Chondrocyte (in vitro differentiated cells): ENCODE data around the gene PRSS57. TPM values are rescaled to one million over a fixed set of nuclear protein-coding genes. Genes with fewer than 3 reads are reported as not detected.

ENCODE experiments used
- DNase-seq: peaks from one replicate; pipeline ENCODE4 v3.0.0; 2021; ENCODE audit warnings: mixed read lengths, low spot score
- H3K27ac Mint-ChIP-seq: one replicate; pipeline ENCODE4 v1.8.0; 2021; ENCODE audit warnings: mild to moderate bottlenecking, moderate library complexity, mixed read lengths; ENCODE audit not compliant: unreplicated experiment
- H3K27me3 Mint-ChIP-seq: 2 replicates; pipeline ENCODE4 v1.8.0; 2021; ENCODE audit warnings: low read depth, mixed read lengths
- H3K36me3 Mint-ChIP-seq: 2 replicates; pipeline ENCODE4 v1.8.0; 2021; ENCODE audit warnings: low read depth, mixed read lengths
- H3K4me1 Mint-ChIP-seq: 2 replicates; pipeline ENCODE4 v1.8.0; 2021; ENCODE audit warnings: low read depth, mild to moderate bottlenecking, mixed read lengths
- H3K4me3 Mint-ChIP-seq: one replicate; pipeline ENCODE4 v1.8.0; 2021; ENCODE audit warnings: mild to moderate bottlenecking, moderate library complexity, mixed read lengths; ENCODE audit not compliant: unreplicated experiment
- H3K9me3 Mint-ChIP-seq: 2 replicates; pipeline ENCODE4 v1.8.0; 2021; ENCODE audit warnings: low read depth, mixed read lengths
- CTCF ChIP-seq: fragments of 200-600 bp; sonication (generic); IDR thresholded peaks from 2 replicates; pipeline ENCODE4 v1.5.0; 2021; ENCODE audit warnings: antibody characterized with exemption, mild to moderate bottlenecking, moderate library complexity
- total RNA-seq: library from RNA; stranded (reverse); gene quantifications from 3 replicates; pipeline ENCODE4 v1.2.1, GENCODE V29; 2021

The PRSS57 gene
- total RNA-seq, 1 donor from 2014 or later: not detected

GRCh38 chr19:647566-648284 lies 47.5 kb downstream of the PRSS57 start:
- H3K4me3 Mint-ChIP-seq: no peak overlapping the region
- DNase-seq: no peak
- no peaks in the 10 kb centered on the region for H3K27me3 Mint-ChIP-seq
- no peaks in the 10 kb centered on the region for H3K4me1 Mint-ChIP-seq
- no peak overlapping the region for H3K27ac Mint-ChIP-seq
- TF ChIP-seq CTCF: no peak
- no peaks in the 10 kb centered on the region for H3K9me3 Mint-ChIP-seq
- peaks cover 8% of the 10 kb centered on the region for H3K36me3 Mint-ChIP-seq

- Mint-ChIP-seq H3K36me3 (peaks cover 8% of the 10 kb centered on the region), H3K27me3 (no peaks in the 10 kb centered on the region), H3K4me1 (no peaks in the 10 kb centered on the region), H3K9me3 (no peaks in the 10 kb centered on the region), H3K4me3 (no peak overlapping the region), H3K27ac (no peak overlapping the region)
- TF ChIP-seq CTCF: no peak
- peak; percentile 88 for DNase-seq
Observed at GRCh38 chr19:646779-647565, 48.3 kb downstream of the PRSS57 start.

DNA sequence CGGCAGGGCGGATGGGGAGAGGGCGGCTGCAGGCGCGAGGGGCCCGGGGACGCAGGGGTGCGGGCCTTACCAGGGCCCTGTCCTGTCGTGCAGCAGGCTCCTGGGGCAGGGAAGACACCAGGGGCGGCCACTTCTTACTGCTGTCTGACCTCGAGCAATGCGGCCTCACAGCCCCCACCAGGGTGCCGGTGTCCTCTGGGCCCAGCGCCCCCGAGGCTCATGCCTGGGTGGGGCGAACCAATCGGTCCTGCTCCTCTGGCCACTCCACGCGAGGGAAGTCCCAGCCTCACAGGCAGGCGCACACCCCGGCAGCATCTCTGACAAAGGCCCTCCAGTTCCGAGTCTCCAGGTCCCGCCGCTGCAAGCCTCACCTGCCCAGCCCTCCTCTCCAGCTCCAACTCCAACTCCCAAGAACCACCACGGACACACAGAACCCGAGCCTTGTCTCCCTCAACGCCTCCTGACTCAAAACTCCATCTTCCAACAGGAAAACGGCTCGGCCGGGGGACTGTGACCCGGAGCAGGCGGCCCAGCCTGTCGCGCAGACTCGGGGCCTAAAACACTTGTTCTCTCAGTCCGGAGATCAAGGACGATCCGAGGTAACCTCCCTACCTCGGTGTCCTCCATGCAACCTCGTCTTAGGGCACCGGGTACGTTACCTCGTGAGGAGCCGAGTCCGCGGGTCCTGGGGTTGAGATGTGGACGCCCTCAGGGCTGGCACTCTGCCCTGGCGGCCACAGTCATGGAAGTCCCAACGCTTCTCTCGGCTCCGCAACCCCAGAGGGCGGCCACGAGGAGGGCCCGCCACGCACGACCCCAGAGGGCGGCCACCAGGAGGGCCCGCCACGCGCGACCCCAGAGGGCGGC lies 49.1 kb downstream of the PRSS57 start:
- Mint-ChIP-seq H3K27me3 (no peaks in the 10 kb centered on the region), H3K9me3 (no peaks in the 10 kb centered on the region), H3K36me3 (peaks cover 8% of the 10 kb centered on the region), H3K4me1 (no peaks in the 10 kb centered on the region), H3K27ac (no peak overlapping the region), H3K4me3 (no peak overlapping the region)
- peak; percentile 90 for DNase-seq
- TF ChIP-seq CTCF: no peak

DNA sequence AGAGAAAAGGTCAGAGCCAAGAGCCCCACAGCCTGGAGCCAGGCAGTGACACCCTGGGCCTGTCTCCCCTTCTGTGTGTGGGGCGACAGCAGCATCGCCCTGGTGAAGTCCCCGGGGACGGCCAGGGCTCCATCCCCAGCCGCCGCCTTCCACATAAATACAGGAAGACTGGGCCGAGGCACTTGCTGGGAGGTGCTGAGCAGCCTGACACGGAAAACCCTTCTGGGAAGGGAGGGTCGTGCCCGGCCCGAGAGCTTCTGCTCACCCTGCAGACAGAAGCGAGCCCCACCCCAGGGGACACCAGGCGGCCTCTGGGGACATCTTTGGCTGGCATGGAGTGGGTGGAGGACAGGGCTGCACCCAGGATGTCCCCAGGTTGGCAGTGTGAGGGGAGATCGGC lies 50.5 kb downstream of the PRSS57 start:
- H3K9me3 Mint-ChIP-seq: no peaks in the 10 kb centered on the region
- DNase-seq: no peak
- H3K4me1 Mint-ChIP-seq: no peaks in the 10 kb centered on the region
- no peak overlapping the region for H3K4me3 Mint-ChIP-seq
- peaks cover 6% of the 10 kb centered on the region for H3K36me3 Mint-ChIP-seq
- no peaks in the 10 kb centered on the region for H3K27me3 Mint-ChIP-seq
- TF ChIP-seq CTCF: no peak
- no peak overlapping the region for H3K27ac Mint-ChIP-seq

DNA sequence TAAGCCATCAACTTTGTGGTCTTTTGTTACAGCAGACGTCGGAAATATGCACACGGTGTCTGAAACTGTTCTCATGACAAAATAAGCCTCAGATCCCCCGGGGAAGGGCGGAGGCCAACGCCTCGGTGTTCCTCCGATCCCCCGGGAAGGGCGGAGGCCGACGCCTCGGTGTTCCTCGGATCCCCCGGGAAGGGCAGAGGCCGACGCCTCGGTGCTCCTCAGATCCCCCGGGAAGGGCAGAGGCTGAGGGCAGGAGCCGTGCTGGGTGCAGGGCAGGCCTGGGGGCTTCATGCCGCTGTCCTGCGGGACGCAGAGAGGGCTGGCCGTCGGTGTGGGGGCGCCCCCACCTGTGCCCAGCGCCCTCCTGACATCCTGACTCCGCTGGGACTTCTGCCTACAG lies 50.9 kb downstream of the PRSS57 start:
- H3K4me3 Mint-ChIP-seq: no peak overlapping the region
- no peaks in the 10 kb centered on the region for H3K9me3 Mint-ChIP-seq
- no peak overlapping the region for H3K27ac Mint-ChIP-seq
- H3K27me3 Mint-ChIP-seq: no peaks in the 10 kb centered on the region
- no peak for TF ChIP-seq CTCF
- peaks cover 6% of the 10 kb centered on the region for H3K36me3 Mint-ChIP-seq
- H3K4me1 Mint-ChIP-seq: peaks cover 1% of the 10 kb centered on the region
- DNase-seq: no peak
